Astrocyte of the cerebellum (primary cell): ENCODE results near the gene SYT6.

ENCODE experiments used
- DNase-seq: peaks from one replicate; pipeline ENCODE4 v3.0.0-alpha.2; 2011; ENCODE audit warnings: low read depth
- H3K4me3 ChIP-seq: 2 replicates; pipeline ENCODE4 v1.5.1; 2011; ENCODE audit warnings: mild to moderate bottlenecking, low read depth, low read length, moderate library complexity
- CTCF ChIP-seq: IDR thresholded peaks from 2 replicates; pipeline ENCODE4 v1.5.1; 2012; ENCODE audit warnings: low read length, low read depth, moderate library complexity, mild to moderate bottlenecking; ENCODE audit errors: missing control alignments
- in situ Hi-C: cut with HindIII; loops from 2 replicates; pipeline ENCODE4 v1.10.0; 2017; ENCODE audit warnings: low sequenced_read_pairs

Gene SYT6

GRCh38 chr1:114173680-114174079, 20.0 kb upstream of the SYT6 start:
- no peak overlapping the region for H3K4me3 ChIP-seq
- no peak for DNase-seq
- no peak for TF ChIP-seq CTCF
- in situ Hi-C loops = no loop called here

- in situ Hi-C loops = no loop called here
- H3K4me3 ChIP-seq = no peak overlapping the region
- DNase-seq = no peak
- no peak for TF ChIP-seq CTCF
Observed at GRCh38 chr1:114169509-114169908, 15.8 kb upstream of the SYT6 start.

DNA sequence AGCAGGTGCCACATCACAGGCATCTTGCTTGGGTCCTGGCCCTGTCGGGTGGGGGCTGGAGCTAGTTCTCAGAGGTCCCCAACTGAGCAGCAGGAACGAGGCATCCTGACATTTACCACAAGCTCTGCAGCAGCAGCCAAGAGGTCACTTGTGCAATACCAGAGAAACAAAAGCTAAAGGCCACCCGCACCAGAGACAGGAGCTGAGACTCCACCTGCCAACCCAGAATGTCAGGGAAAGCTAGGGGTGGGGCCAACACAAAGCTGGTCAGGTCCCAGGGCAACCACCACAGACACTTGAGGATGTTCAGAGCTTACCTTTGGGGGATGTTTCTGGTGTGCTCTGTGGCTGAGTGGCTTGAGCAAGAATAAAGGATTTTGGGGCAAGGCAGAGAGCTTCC, 13.6 kb upstream of the SYT6 start:
- H3K4me3 ChIP-seq = no peak overlapping the region
- no peak for TF ChIP-seq CTCF
- DNase-seq = no peak
- in situ Hi-C loops = no loop called here

- in situ Hi-C loops = no loop called here
- no peak overlapping the region for H3K4me3 ChIP-seq
- no peak for TF ChIP-seq CTCF
- DNase-seq = no peak
Observed at GRCh38 chr1:114164840-114165543, 11.3 kb upstream of the SYT6 start.

DNA sequence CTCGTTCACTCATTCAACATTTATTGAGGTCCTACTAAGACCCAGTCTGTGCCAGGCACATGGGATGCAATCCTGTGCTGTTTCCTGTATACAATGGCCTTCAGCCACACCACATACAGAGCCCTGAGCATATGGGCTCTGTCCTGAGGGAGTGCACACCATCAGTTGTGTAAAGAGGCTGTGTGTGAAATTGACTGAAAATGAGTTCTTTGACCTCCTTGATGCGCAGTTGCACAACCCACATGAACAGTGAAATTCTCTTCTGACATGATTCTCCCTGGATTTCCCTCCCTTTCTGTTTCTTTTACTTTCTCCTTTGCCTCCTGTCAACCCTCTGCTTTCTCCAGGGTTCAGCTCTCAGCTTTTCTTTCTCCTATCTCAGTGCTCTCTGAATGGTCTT, 6.3 kb upstream of the SYT6 start:
- in situ Hi-C loops = no loop called here
- no peak overlapping the region for H3K4me3 ChIP-seq
- no peak for DNase-seq
- TF ChIP-seq CTCF = no peak

DNA sequence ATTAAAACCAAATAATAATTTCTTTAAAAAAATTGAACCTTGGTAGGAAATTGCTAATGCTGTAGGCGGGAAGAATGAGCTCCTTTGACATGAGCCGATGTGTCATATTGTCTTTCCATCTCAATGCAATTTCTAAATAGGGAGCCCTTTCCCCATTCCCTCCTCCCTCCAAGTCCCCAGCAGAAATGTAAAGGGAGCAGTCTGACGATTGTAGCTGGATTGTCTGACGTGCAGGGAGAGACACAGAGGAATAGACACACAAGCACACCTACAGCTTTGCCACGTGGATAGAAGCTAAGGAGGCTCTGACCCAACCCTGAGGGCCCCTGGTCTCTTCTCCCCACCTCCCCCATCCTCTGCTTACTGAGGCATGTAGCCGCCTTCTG, 3.6 kb upstream of the SYT6 start:
- in situ Hi-C loops = no loop called here
- H3K4me3 ChIP-seq = no peak overlapping the region
- TF ChIP-seq CTCF = no peak
- DNase-seq = no peak
